ENCODE data around the gene TROAP.
A peak's percentile ranks its signal among the peaks of the same experiment; 100 is the strongest.

Gene TROAP

DNA sequence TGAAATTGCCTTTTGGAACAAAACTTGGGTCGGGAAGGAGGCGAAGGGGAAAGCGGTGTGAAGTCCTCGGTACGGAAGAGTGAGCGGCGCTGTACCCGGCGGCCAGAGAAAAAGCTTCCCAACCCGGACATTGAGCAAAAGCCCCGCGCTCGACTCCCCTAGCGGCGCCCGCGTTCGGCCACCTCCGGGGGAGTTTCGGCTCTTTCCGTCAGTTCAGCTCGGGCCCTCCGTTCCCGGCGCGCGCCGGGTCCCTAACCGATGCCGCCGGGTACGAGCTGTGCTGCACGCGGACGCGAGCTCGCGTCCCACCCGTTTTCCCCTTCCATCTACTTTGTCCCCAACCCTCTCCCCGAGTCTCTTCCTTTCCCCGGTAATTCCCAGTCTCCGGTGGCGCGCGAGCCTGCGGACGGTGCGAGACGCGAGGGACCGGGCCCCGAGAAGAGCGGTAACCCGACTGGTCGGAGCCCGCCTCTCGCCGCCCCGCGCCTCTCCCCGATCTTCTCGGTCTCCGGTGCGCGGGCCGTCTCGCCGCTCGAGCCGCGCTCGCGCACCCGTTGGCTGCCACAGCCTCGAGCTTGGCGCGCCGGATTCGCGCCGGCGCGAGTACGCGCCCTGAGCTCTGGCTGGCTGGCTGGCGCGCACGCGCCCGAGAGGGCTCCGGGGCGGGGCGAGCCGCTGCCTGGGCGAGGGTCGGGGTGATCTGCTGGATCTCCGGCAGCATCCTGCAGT lies 43.8 kb downstream of the TROAP start (continued):
- TF ChIP-seq ZNF133 (tag by site-specific recombination; IDR thresholded peaks at IDR 0.05) (peak; percentile 38; the same call in 1 of the 2 replicates), ZNF654 (tag by site-specific recombination; IDR thresholded peaks at IDR 0.05; ENCODE audit: low read depth) (no peak), ZNF544 (tag by site-specific recombination; IDR thresholded peaks at IDR 0.05) (no peak), ZNF391 (tag by site-specific recombination; IDR thresholded peaks at IDR 0.05; ENCODE audit: borderline replicate concordance, low read depth) (peak; percentile 86; the same call in 1 of the 2 replicates), ZNF202 (tag by site-specific recombination; IDR thresholded peaks at IDR 0.05; ENCODE audit: borderline replicate concordance) (no peak), ZNF223 (tag by site-specific recombination; IDR thresholded peaks at IDR 0.05) (no peak), ZNF664 (tag by site-specific recombination; IDR thresholded peaks at IDR 0.05) (peak; percentile 71; the same call in 1 of the 2 replicates), KLF7 (tag by site-specific recombination; IDR thresholded peaks at IDR 0.05; ENCODE audit: borderline replicate concordance) (peak; percentile 33; the same call in 1 of the 2 replicates), BCL11A (tag by site-specific recombination; IDR thresholded peaks at IDR 0.05; ENCODE audit: low read depth) (no peak), ZNF837 (tag by site-specific recombination; IDR thresholded peaks at IDR 0.05) (no peak), ZNF529 (tag by site-specific recombination; IDR thresholded peaks at IDR 0.05; ENCODE audit: insufficient replicate concordance) (no peak), ZNF514 (tag by site-specific recombination; IDR thresholded peaks at IDR 0.05) (no peak), KLF1 (tag by site-specific recombination; IDR thresholded peaks at IDR 0.05) (no peak), ZNF596 (tag by site-specific recombination; IDR thresholded peaks at IDR 0.05) (0 out of 2 replicates have a peak, but pooled peaks have one; percentile 8), ZNF138 (tag by site-specific recombination; IDR thresholded peaks at IDR 0.05; ENCODE audit: borderline replicate concordance) (no peak), IKZF3 (tag by site-specific recombination; IDR thresholded peaks at IDR 0.05) (peak; percentile 90), ZNF629 (tag by site-specific recombination; IDR thresholded peaks at IDR 0.05) (peak; percentile 70), ZNF792 (tag by site-specific recombination; IDR thresholded peaks at IDR 0.05) (0 out of 2 replicates have a peak, but pooled peaks have one; percentile 63), ZNF623 (tag by site-specific recombination; IDR thresholded peaks at IDR 0.05) (no peak), ZNF501 (tag by site-specific recombination; IDR thresholded peaks at IDR 0.05) (peak; percentile 96), MZF1 (tag by site-specific recombination; IDR thresholded peaks at IDR 0.05; ENCODE audit: borderline replicate concordance) (no peak), ZNF560 (tag by site-specific recombination; IDR thresholded peaks at IDR 0.05; ENCODE audit: borderline replicate concordance) (no peak), ZNF830 (tag by site-specific recombination; IDR thresholded peaks at IDR 0.05; ENCODE audit: low read depth) (no peak), HOXC10 (CRISPR knock-in tag; IDR thresholded peaks at IDR 0.05) (peak; percentile 62; the same call in 1 of the 2 replicates), SALL2 (tag by site-specific recombination; IDR thresholded peaks at IDR 0.05; ENCODE audit: borderline replicate concordance) (no peak), KLF9 (tag by site-specific recombination; IDR thresholded peaks at IDR 0.05; ENCODE audit: low read depth) (no peak), ZNF626 (tag by site-specific recombination; IDR thresholded peaks at IDR 0.05) (no peak), GLI2 (tag by site-specific recombination; IDR thresholded peaks at IDR 0.05; ENCODE audit: borderline replicate concordance, low read depth) (no peak), KLF10 (tag by site-specific recombination; IDR thresholded peaks at IDR 0.05) (peak; percentile 71; the same call in 1 of the 2 replicates), ZNF211 (tag by site-specific recombination; IDR thresholded peaks at IDR 0.05; ENCODE audit: low read depth) (no peak)
- TF ChIP-seq, protein P1, sequence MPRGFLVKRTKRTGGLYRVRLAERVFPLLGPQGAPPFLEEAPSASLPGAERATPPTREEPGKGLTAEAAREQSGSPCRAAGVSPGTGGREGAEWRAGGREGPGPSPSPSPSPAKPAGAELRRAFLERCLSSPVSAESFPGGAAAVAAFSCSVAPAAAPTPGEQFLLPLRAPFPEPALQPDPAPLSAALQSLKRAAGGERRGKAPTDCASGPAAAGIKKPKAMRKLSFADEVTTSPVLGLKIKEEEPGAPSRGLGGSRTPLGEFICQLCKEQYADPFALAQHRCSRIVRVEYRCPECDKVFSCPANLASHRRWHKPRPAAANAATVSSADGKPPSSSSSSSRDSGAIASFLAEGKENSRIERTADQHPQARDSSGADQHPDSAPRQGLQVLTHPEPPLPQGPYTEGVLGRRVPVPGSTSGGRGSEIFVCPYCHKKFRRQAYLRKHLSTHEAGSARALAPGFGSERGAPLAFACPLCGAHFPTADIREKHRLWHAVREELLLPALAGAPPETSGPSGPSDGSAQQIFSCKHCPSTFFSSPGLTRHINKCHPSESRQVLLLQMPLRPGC (tag by site-specific recombination; IDR thresholded peaks at IDR 0.05): peak; percentile 72; the same call in 1 of the 2 replicates
- TF ChIP-seq, protein P2, sequence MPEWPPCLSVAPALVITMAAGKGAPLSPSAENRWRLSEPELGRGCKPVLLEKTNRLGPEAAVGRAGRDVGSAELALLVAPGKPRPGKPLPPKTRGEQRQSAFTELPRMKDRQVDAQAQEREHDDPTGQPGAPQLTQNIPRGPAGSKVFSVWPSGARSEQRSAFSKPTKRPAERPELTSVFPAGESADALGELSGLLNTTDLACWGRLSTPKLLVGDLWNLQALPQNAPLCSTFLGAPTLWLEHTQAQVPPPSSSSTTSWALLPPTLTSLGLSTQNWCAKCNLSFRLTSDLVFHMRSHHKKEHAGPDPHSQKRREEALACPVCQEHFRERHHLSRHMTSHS (tag by site-specific recombination; IDR thresholded peaks at IDR 0.05): no peak
- TF ChIP-seq, protein P3, sequence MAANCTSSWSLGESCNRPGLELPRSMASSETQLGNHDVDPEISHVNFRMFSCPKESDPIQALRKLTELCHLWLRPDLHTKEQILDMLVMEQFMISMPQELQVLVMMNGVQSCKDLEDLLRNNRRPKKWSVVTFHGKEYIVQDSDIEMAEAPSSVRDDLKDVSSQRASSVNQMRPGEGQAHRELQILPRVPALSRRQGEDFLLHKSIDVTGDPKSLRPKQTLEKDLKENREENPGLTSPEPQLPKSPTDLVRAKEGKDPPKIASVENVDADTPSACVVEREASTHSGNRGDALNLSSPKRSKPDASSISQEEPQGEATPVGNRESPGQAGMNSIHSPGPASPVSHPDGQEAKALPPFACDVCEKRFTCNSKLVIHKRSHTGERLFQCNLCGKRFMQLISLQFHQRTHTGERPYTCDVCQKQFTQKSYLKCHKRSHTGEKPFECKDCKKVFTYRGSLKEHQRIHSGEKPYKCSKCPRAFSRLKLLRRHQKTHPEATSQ (tag by site-specific recombination; IDR thresholded peaks at IDR 0.05): no peak
- TF ChIP-seq, protein P4, sequence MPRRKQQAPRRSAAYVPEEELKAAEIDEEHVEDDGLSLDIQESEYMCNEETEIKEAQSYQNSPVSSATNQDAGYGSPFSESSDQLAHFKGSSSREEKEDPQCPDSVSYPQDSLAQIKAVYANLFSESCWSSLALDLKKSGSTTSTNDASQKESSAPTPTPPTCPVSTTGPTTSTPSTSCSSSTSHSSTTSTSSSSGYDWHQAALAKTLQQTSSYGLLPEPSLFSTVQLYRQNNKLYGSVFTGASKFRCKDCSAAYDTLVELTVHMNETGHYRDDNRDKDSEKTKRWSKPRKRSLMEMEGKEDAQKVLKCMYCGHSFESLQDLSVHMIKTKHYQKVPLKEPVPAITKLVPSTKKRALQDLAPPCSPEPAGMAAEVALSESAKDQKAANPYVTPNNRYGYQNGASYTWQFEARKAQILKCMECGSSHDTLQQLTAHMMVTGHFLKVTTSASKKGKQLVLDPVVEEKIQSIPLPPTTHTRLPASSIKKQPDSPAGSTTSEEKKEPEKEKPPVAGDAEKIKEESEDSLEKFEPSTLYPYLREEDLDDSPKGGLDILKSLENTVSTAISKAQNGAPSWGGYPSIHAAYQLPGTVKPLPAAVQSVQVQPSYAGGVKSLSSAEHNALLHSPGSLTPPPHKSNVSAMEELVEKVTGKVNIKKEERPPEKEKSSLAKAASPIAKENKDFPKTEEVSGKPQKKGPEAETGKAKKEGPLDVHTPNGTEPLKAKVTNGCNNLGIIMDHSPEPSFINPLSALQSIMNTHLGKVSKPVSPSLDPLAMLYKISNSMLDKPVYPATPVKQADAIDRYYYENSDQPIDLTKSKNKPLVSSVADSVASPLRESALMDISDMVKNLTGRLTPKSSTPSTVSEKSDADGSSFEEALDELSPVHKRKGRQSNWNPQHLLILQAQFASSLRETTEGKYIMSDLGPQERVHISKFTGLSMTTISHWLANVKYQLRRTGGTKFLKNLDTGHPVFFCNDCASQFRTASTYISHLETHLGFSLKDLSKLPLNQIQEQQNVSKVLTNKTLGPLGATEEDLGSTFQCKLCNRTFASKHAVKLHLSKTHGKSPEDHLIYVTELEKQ (tag by site-specific recombination; IDR thresholded peaks at IDR 0.05; ENCODE audit: borderline replicate concordance): no peak

Measured in HEK293 (cell line).